Stimulated activated CD4-positive, alpha-beta T cell treated with anti-CD3 and anti-CD28 coated beads, Interleukin-4, amount 100 ng/mL, for 48 hours (primary cell): ENCODE measurements around the gene TFB1M.

ENCODE experiments used
- DNase-seq, 2 donors: peaks; one replicate each; pipeline ENCODE4 v3.0.0-alpha.2; 2020; ENCODE audit warnings: low read depth in 2 of 2

The TFB1M gene

DNA sequence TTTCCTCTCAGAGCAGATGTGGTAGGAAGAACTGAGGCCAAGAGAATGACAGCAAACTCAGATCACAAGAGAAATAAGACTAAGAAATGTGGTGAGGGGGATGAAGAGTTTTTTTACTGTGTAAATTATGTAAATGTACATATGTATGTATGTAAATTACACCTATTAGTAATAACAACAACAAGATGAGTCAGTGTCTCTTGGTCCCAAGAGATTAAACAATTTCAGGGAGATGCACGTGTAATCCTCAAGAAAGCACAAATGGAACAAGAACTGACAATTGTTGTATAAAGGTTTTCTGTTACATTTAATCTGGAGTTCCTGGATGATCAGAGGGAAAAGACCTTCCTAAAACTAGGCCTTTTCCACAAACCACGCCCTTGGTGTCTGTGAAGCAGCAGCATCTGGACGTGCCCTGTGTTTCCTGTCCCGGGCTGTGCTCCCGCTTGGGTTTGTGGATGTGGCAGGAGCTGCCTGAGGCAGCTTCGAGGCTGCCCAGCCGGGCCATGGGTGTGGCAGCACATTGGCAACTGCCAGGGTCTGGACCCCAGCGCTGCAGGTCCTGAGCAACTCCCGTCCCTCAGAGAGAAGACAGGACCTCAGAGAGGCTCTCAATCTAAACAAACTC, 49.5 kb downstream of the TFB1M start:
- no peak for DNase-seq

DNA sequence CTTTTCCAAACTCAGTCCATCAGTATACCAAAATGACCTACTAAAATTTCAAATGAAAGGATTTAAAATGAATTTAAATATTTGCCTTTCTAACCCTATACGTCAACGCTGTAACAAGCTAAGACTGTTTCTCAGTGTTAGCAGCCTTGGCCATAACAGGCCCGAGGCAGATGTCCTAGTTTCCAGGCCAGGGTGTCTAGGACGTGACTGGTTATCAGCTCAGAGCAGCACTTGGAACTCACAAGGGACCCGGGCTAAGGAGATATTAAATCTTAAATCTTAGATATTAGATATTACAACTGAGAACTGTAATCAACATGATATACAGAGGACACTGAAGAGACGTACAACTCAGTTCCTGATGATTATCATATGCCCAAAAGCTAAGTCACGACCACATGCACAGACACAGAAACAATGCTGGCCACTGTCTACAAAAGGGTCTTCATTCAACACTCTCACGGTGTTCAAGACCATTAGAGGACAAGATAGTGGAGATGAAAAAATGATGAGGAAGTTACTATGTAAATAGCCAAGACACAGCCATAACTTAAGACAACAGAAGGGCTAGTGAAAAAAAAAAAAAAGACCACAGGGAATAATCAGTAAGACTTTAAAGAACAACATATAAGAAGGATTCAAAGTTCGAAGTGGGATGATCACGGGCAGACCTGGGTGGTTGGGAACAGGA, 50.8 kb downstream of the TFB1M start, which contains the start of gene CLDN20:
TSS of gene CLDN20 (plus strand) at position 641 of the 691 bp plus-strand sequence. CDS start 11,707 bp downstream, outside the sequence.
- DNase-seq, result no peak

- DNase-seq, result no peak
Measured at GRCh38 chr6:155262655-155263054, 51.6 kb downstream of the TFB1M start.

DNA sequence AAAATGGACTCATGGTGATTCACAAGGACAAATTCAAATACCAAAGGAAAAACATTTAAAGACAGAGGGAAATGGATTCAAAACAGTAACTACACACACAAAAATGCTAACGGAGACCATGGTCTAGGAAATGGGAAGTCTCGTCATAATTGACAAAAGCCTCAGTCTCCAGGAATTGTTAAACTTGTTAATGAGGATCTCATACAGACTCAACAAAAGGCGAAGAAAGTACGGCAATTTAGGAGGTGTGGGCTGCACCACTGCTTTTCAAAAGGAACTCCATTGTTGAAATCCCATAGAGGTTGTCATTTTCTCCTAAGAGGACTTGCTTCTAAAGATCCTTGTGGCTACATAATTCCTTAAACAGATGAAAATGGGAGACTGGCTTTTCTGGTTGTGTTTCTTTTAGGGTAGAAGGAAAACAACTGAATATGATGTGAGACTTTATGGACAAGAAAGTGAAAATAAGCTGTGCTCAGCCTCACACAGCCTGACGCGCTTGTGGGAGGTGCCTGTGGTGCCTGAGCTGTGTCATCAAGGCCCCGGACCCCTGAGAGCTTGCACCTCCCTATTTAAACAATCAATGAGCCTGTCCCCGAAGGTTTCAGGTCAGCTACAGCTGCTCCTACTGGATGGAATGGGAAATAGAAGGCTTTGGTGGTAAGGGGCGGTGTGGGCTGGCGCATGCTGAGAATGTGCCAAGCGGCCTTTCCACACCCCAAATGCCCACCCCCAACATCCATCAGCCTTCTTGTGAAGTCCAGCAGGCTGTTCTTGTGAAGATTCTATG, 53.0 kb downstream of the TFB1M start:
- DNase-seq, result no peak

GRCh38 chr6:155260686-155261085, 53.6 kb downstream of the TFB1M start:
- DNase-seq, result no peak

DNA sequence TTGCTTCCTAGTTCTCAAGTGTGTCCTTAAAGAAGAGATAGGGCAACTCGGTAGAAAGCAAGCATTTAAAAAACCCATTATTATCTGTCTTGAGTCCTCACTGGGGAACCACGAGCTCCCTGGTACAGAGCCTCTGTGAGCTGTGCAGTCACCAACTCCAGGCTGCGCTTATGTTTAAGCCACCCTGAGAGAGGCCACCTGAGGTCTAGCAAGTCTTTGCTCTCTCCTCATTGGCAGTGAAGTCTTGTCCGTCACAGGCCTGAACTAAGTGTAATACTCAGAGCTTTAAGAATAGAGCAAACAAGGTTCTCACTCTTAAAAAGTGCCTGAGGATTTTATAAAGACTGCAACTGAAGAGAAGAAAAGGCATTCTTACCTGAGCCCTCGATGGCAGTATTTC, 54.4 kb downstream of the TFB1M start:
- DNase-seq, result no peak

GRCh38 chr6:155259204-155259603, 55.1 kb downstream of the TFB1M start:
- no peak for DNase-seq

DNA sequence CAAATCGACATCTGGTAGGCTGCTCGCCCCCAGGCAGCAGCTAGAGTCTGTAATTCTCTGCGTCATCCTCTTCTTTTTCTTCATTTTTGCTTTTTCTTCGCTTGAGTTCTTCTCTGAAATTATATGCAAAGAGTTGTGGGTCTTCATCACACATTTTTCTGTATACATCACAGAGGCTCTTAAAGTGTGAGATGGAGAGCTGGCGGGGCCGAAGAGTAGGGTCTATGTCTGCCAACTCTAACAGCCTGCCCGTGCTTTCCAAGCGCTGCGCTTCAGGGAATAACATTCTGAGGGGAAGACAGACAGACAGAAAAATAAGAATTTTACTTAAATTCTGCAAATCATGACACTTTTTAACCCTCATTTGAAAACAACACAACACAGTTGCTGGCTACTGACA, 56.5 kb downstream of the TFB1M start:
- DNase-seq, result no peak

DNA sequence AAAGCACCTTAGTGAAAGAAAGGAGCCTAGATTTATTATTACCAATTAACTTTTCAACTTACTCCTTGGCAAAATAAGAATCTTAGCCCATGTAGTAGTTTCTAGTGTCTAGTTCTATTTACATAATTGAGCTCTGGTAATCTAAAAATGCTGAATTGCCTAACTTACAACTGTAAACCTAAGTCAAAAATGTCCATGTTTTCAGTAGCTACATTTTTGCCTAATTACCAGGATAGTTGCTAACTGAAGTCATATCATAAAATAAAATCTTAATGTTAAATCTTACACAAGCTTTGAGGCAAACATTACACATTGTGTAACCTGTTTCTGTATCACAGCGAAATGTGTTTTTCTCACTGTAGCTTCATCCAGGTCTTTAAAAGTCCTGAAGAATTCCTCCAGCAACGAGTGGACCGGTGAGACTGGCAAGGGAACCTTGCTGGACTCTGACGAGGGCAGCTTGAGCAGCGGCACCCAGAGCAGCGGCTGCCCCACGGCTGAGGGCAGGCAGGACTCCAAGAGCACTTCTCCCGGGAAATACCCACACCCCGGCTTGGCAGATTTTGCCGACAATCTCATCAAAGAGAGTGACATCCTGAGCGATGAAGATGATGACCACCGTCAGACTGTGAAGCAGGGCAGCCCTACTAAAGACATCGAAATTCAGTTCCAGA, 58.0 kb downstream of the TFB1M start:
- no peak for DNase-seq

DNA sequence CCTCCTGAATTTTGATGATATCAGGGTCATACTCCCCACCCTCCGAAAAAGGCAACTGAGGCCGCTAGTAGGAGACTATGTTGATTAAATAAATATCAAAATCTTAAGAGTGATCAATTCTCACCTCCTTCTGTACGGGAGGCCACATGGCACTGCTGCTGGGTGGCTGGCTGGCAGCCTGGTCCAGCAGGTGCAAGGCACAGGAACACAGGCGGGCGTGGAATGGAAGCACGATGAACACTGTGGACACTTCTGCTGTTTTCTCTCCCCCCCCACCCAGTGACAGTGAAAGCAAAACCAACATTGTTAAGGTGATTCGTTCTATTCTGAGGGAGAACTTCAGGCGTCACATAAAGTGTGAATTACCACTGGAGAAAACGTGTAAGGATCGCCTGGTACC, 60.1 kb downstream of the TFB1M start:
- no peak for DNase-seq

GRCh38 chr6:155253337-155253736, 60.9 kb downstream of the TFB1M start:
- DNase-seq, result no peak

- no peak for DNase-seq
Measured at GRCh38 chr6:155252581-155252980, 61.7 kb downstream of the TFB1M start.

- DNase-seq, result no peak
Measured at GRCh38 chr6:155250701-155251381, 63.4 kb downstream of the TFB1M start.

DNA sequence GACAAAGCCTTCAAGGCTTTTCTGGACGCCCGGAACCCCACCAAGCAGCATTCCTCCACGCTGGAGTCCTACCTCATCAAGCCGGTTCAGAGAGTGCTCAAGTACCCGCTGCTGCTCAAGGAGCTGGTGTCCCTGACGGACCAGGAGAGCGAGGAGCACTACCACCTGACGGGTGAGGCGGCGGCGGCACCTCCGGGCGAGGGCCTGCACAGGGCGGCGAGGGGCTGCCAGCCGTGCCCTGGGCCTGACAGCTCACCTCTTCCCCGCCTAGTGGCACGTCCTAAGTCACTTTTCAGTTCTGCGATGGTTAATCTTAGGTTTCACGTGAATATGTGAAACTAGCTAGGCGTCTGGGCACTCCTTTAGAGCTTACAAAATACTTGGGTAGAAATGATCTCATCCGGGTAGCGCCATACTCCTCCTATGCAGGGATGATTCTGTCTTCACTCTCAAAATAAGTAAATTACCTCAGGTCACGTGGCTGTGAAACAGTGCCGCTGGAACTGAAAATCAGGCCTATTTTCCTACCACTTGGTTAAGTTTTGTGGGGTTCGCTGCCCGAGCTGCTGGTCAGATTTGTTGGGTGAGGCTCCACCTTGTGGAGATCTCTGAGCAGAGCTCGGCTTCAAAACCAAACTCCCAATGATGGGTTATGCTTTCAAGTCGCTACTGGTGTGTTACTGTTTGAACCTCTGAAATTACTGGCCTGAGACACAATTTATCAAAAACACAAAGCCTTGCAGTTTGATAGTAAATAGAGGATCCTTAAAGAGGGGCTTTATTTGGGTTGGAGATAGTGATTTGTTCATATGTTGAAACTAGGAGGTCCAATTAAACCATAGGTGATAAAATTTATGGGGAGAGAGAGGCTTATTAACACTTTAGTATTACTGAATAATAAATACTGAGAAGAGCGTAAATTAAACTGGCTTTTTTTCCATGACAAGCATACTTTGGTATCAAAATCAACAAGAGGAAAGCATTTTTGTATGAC, 66.0 kb downstream of the TFB1M start:
- DNase-seq, result no peak

DNA sequence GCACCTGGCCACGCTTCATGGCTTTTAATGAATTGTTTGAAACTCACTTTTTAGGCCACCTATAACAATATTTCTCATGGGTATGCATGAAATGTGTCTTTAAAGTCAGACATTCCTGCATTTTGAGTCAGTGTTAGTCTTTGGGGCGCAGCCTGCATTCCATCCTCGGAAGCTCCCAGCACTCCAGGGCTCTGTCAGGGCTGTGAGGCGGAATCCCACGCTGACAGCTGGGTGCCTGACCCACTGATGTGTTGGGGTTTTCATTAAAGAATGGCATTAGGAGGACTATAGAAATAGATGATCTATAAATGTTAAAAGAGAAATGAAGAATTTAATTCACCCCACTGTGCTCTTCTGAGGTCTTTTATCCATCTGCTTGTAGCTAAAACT, 66.7 kb downstream of the TFB1M start:
- no peak for DNase-seq

- DNase-seq, result no peak
Measured at GRCh38 chr6:155246825-155247224, 67.5 kb downstream of the TFB1M start.

- no peak for DNase-seq
Measured at GRCh38 chr6:155245831-155246230, 68.5 kb downstream of the TFB1M start.

DNA sequence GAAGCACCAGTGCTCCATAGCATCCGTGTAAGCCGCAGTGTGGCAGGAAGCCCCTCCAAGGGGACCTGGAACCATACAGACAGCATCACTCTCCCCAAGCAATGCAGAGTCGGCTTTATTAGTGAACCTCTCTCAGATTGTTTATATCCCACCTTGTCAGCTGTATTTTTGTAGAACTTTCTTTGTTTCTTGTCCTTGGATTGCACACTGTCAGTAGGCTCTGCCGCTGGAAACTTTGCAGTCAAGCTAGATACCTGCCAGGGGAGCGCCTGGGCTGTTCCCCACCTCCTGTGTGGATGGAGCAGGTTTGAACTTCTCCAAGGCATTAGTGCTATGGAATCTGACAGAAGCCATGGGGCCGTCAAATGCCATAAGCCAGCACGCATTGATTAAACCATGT, 69.1 kb downstream of the TFB1M start:
- DNase-seq, result no peak

- no peak for DNase-seq
Measured at GRCh38 chr6:155244434-155244833, 69.8 kb downstream of the TFB1M start.

GRCh38 chr6:155241966-155242365, 72.3 kb downstream of the TFB1M start:
- no peak for DNase-seq
